Suprapubic skin (tissue), 4 donors: Measurements from ENCODE around the gene SRXN1. TPM values are rescaled to one million over a fixed set of nuclear protein-coding genes. Genes with fewer than 3 reads are reported as not detected.

ENCODE experiments used
- DNase-seq, 2 donors: peaks; one replicate each; pipeline ENCODE4 v3.0.0-alpha.2; 2019; ENCODE audit warnings: low spot score in 2 of 2
- H3K27ac ChIP-seq: fragments of 200-600 bp; sonication (generic); one replicate; pipeline ENCODE4 v1.5.1; 2019
- H3K27me3 ChIP-seq: fragments of 200-600 bp; sonication (generic); one replicate; pipeline ENCODE4 v1.5.1; 2019
- H3K36me3 ChIP-seq: fragments of 200-600 bp; sonication (generic); one replicate; pipeline ENCODE4 v1.5.1; 2019
- H3K4me1 ChIP-seq: fragments of 200-600 bp; sonication (generic); one replicate; pipeline ENCODE4 v1.5.1; 2019
- H3K4me3 ChIP-seq: fragments of 200-600 bp; sonication (generic); one replicate; pipeline ENCODE4 v1.5.1; 2019; ENCODE audit warnings: mild to moderate bottlenecking
- H3K9me3 ChIP-seq: fragments of 200-600 bp; sonication (generic); one replicate; pipeline ENCODE4 v1.5.1; 2019
- EP300 ChIP-seq: sonication (generic); formaldehyde crosslinking; IDR thresholded peaks from one replicate; pipeline ENCODE4 v1.6.1; 2017; ENCODE audit warnings: antibody characterized with exemption
- POLR2A ChIP-seq, 2 donors: fragments of 450-650 bp; IDR thresholded peaks; one replicate each; pipeline ENCODE4 v1.6.1; 2017; ENCODE audit warnings: antibody characterized with exemption in 2 of 2, mild to moderate bottlenecking in 2 of 2, moderate library complexity in 2 of 2
- POLR2AphosphoS5 ChIP-seq, 3 donors: sonication (generic); formaldehyde crosslinking; IDR thresholded peaks; one replicate each; pipeline ENCODE4 v1.6.1; 2017; ENCODE audit warnings: antibody characterized with exemption in 3 of 3
- WGBS: methylation state at CpG from one replicate; pipeline ENCODE4 v1.1.5; 2018; 5-methylcytosine and 5-hydroxymethylcytosine counted together
- total RNA-seq, 4 donors: library from RNA; depleted of rRNA; stranded (reverse); fragments of >200 nt; gene quantifications; one replicate each; pipeline ENCODE4 v1.1.0, GENCODE V29; 2016
- TF ChIP-seq, protein P1 (sequence below), 2 donors: fragments of 200-600 bp in 1 of 2; fragments of 450-650 bp in 1 of 2; sonication (generic) in 1 of 2; IDR thresholded peaks; one replicate each; pipeline ENCODE4 v1.5.1; 2016 to 2019; ENCODE audit warnings: antibody characterized with exemption in 2 of 2, mild to moderate bottlenecking in 1 of 2, moderate library complexity in 1 of 2

Gene SRXN1
- total RNA-seq, 4 donors from 2014 or later: 7.8 to 27.7 (median 21.0) TPM

DNA sequence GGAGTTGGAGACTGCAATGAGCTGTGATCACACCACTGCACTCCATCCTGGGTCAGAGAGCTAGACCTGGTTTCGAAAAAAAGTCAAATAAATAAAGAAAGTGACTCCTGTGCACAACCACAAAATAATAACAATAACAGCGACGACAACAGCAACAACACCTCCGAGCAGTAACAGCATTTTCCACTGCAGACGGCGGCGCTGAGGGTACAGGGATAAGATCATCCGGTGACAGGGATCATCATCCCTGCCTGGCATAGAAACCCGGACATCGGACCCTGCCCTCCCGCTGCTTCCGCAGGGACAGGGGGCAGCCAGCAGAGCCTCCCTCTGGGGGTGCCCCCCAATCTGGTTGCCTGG is 11.5 kb downstream of the SRXN1 start:
- Histone ChIP-seq H3K27me3 (peaks cover 9% of the 10 kb centered on the region), H3K4me1 (peaks cover 5% of the 10 kb centered on the region), H3K27ac (no peak overlapping the region), H3K4me3 (no peak overlapping the region), H3K36me3 (no peaks in the 10 kb centered on the region), H3K9me3 (no peaks in the 10 kb centered on the region)
- DNase-seq: no peak
- TF ChIP-seq, protein P1, sequence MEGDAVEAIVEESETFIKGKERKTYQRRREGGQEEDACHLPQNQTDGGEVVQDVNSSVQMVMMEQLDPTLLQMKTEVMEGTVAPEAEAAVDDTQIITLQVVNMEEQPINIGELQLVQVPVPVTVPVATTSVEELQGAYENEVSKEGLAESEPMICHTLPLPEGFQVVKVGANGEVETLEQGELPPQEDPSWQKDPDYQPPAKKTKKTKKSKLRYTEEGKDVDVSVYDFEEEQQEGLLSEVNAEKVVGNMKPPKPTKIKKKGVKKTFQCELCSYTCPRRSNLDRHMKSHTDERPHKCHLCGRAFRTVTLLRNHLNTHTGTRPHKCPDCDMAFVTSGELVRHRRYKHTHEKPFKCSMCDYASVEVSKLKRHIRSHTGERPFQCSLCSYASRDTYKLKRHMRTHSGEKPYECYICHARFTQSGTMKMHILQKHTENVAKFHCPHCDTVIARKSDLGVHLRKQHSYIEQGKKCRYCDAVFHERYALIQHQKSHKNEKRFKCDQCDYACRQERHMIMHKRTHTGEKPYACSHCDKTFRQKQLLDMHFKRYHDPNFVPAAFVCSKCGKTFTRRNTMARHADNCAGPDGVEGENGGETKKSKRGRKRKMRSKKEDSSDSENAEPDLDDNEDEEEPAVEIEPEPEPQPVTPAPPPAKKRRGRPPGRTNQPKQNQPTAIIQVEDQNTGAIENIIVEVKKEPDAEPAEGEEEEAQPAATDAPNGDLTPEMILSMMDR (IDR thresholded peaks at IDR 0.05): no peak
- TF ChIP-seq POLR2AphosphoS5 (IDR thresholded peaks at IDR 0.05): no peak
- no peak for TF ChIP-seq POLR2A (IDR thresholded peaks at IDR 0.05)
- no peak for TF ChIP-seq EP300
- 46% methylated on average over 10 of the region's 12 CpGs for WGBS

DNA sequence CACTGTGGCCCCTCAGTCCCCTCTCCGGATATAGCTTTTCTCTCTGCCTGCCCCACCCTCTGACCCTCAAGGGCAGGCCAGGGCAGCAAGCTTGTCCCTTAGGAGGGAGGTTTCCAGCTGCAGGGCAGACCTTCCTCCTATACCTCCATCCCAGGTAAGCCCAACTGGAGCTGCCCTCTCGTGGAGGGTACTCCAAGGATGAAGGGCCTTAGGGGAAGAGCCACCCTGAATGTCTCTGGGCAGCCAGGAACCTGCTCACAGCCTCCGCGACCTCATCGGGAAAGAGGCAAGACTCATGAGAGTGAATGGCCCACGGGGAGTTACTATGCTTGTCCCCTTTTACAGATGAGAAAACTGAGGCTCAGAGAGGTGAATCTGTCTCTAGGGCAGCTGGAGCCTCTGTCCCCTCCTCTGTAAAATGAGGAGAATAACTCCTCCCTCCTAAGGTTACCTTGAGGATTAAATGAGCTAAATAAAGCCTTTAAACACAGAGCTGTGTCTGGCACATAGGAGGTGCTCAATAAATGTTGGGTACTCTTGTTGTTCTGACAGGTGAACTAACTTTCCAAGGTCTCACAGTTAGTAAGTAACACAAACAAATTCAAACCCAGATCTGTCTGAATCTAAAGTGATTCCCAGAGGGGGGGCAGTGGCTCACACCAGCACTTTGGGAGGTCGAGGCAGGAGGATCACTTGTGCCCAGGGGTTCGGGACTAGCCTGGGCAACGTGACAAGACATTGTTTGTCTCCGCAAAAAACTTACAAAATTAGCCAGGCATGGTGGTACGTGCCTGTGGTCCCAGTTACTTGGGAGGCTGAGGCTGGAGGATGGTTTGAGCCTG is 12.1 kb downstream of the SRXN1 start:
- Histone ChIP-seq H3K4me3 (no peak overlapping the region), H3K27ac (no peak overlapping the region), H3K27me3 (peaks cover 9% of the 10 kb centered on the region), H3K36me3 (no peaks in the 10 kb centered on the region), H3K9me3 (no peaks in the 10 kb centered on the region), H3K4me1 (peaks cover 5% of the 10 kb centered on the region)
- no peak for DNase-seq
- TF ChIP-seq, protein P1 (IDR thresholded peaks at IDR 0.05): no peak
- TF ChIP-seq EP300: no peak
- TF ChIP-seq POLR2A (IDR thresholded peaks at IDR 0.05): no peak
- TF ChIP-seq POLR2AphosphoS5 (IDR thresholded peaks at IDR 0.05): no peak
- 52% methylated on average over 11 of the region's 11 CpGs for WGBS

DNA sequence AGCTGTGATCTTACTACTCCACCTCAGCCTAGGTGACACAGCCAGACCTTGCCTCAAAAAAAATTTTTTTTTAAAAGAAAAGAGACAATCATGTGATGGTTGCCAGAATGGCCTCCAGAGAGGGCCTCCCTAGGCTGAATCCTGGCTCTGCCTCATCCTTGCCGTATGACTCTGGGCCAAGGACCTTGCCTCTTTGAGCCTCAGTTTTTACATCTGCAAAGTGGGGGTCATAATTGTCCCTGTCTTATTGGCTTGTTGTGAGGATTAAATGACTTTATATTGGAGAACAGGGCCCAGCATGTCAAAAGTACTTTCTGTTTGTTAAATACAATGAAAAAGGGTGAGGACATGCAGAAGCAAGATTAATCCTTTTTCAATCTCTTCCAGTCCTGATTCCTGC is 14.4 kb downstream of the SRXN1 start:
- Histone ChIP-seq H3K36me3 (no peaks in the 10 kb centered on the region), H3K27ac (no peak overlapping the region), H3K27me3 (peaks cover 25% of the 10 kb centered on the region), H3K4me3 (no peak overlapping the region), H3K9me3 (no peaks in the 10 kb centered on the region), H3K4me1 (peaks cover 5% of the 10 kb centered on the region)
- no peak for DNase-seq
- no peak for TF ChIP-seq POLR2A (IDR thresholded peaks at IDR 0.05)
- TF ChIP-seq, protein P1 (IDR thresholded peaks at IDR 0.05): no peak
- TF ChIP-seq EP300: no peak
- TF ChIP-seq POLR2AphosphoS5 (IDR thresholded peaks at IDR 0.05): no peak
- 82% methylated on average over 1 of the region's 1 CpG for WGBS

DNA sequence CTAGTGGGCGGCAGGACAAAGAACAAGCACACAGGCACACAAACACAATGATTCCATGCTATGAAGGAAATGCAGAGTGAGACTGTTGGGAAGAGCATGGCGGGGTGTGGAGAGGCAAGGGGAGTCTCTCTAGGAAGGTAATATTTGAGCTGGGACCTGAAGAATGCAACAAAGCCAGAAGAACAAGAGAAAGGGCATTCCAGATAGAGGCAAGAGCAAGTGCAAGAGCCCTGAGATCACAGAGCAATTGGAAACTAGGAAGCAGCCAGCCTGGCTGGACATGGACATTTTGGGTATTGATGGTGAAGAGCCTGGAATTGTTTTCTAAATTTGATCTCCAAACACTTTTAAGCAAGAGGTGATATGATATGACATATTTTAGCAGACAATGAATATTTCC is 15.4 kb downstream of the SRXN1 start:
- WGBS: 71% methylated on average over 2 of the region's 2 CpGs
- no peak for DNase-seq
- Histone ChIP-seq H3K4me1 (peaks cover 4% of the 10 kb centered on the region), H3K36me3 (no peaks in the 10 kb centered on the region), H3K27ac (no peak overlapping the region), H3K9me3 (no peaks in the 10 kb centered on the region), H3K4me3 (no peak overlapping the region), H3K27me3 (peaks cover 24% of the 10 kb centered on the region)
- TF ChIP-seq POLR2AphosphoS5 (IDR thresholded peaks at IDR 0.05): no peak
- no peak for TF ChIP-seq POLR2A (IDR thresholded peaks at IDR 0.05)
- TF ChIP-seq EP300: no peak
- TF ChIP-seq, protein P1 (IDR thresholded peaks at IDR 0.05): no peak

DNA sequence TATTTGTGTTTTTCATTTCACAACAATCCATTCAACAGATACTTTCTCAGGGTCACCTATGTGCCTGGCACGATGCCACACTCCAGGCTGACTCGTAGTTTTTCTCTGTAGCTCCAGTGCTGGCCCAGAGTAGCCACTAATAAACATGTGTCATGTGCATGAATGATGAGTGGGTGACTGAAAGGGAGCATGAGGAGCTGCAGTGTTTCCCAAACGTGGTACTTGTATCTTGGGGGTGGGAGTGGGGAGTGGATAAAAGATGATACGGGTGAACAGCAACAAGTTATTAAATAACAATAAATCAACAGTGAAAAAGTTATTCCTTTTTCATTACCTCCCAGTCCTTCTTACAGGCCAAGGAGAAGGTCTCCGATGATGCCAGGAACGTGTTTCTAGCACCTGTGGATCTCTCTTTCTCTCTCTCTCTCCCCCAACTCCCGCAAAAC is 17.1 kb downstream of the SRXN1 start:
- TF ChIP-seq, protein P1 (IDR thresholded peaks at IDR 0.05): no peak
- TF ChIP-seq POLR2A (IDR thresholded peaks at IDR 0.05) (no peak), POLR2AphosphoS5 (IDR thresholded peaks at IDR 0.05) (no peak), EP300 (no peak)
- H3K4me3 ChIP-seq: no peak overlapping the region
- no peaks in the 10 kb centered on the region for H3K4me1 ChIP-seq
- H3K9me3 ChIP-seq: no peaks in the 10 kb centered on the region
- WGBS: 46% methylated on average over 7 of the region's 7 CpGs
- peaks cover 20% of the 10 kb centered on the region for H3K27me3 ChIP-seq
- no peak for DNase-seq
- no peaks in the 10 kb centered on the region for H3K36me3 ChIP-seq
- no peak overlapping the region for H3K27ac ChIP-seq
